ENCODE results near the gene RPL37A.

The RPL37A gene

GRCh38 chr2:216486708-216487107 is 11.9 kb upstream of the RPL37A start:
- ChIA-PET CTCF (no interaction called here), POLR2A (interaction anchor here (0.6 to 1.3 kb wide), 3 partner anchors 12 to 72 kb away, joined by 4 to 5 read pairs (median 5); partner anchors contain the start of gene RPL37A)
- no peaks in the 10 kb centered on the region for H3K4me1 ChIP-seq (ENCODE audit: control insufficient read depth, insufficient read depth, low read length)

GRCh38 chr2:216490061-216490460 is 8.6 kb upstream of the RPL37A start:
- Histone ChIP-seq H3K4me1 (ENCODE audit: control insufficient read depth, insufficient read depth, low read length) (peaks cover 3% of the 10 kb centered on the region; the same call in 1 of the 2 replicates), H3K27ac (ENCODE audit: extremely low read depth, low read depth, low read length) (no peak overlapping the region), H3K9me3 (ENCODE audit: control insufficient read depth, insufficient read depth, low read depth, low read length) (no peaks in the 10 kb centered on the region), H3K36me3 (ENCODE audit: control insufficient read depth in 2 of 2, insufficient read depth in 1 of 2, low read length in 2 of 2) (no peaks in the 10 kb centered on the region), H3K4me3 (ENCODE audit: low read depth, low read length) (no peak overlapping the region)
- ChIA-PET POLR2A (no interaction called here), CTCF (interaction anchor here (0.7 kb wide), 1 partner anchor 1210 kb away, joined by 3 read pairs; no protein-coding TSS in a partner anchor)
- TF ChIP-seq SCRT2 (tag by site-specific recombination; IDR thresholded peaks at IDR 0.05) (peak; percentile 49), ZNF266 (tag by site-specific recombination; IDR thresholded peaks at IDR 0.05; ENCODE audit: low read depth) (no peak), ZBTB8A (tag by site-specific recombination; IDR thresholded peaks at IDR 0.05) (no peak), ZNF660 (tag by site-specific recombination; IDR thresholded peaks at IDR 0.05) (no peak), AEBP2 (tag by site-specific recombination; IDR thresholded peaks at IDR 0.05; ENCODE audit: borderline replicate concordance) (no peak)

More at GRCh38 chr2:216486708-216487107, 11.9 kb upstream of the RPL37A start:
- Histone ChIP-seq H3K36me3 (ENCODE audit: control insufficient read depth in 2 of 2, insufficient read depth in 1 of 2, low read length in 2 of 2) (peaks cover 0 to 16% of the 10 kb centered on the region in 2 experiments; a peak in 2 of 3 replicates), H3K9me3 (ENCODE audit: control insufficient read depth, insufficient read depth, low read depth, low read length) (no peaks in the 10 kb centered on the region), H3K27ac (ENCODE audit: extremely low read depth, low read depth, low read length) (no peak overlapping the region), H3K4me3 (ENCODE audit: low read depth, low read length) (no peak overlapping the region)
- TF ChIP-seq ZNF623 (tag by site-specific recombination; IDR thresholded peaks at IDR 0.05) = no peak
- no peak for TF ChIP-seq ZNF747 (tag by site-specific recombination; IDR thresholded peaks at IDR 0.05)
- TF ChIP-seq ZNF404 (tag by site-specific recombination; IDR thresholded peaks at IDR 0.05) = no peak
- no peak for TF ChIP-seq ZNF114 (tag by site-specific recombination; IDR thresholded peaks at IDR 0.05)
- no peak for TF ChIP-seq ZNF549 (tag by site-specific recombination; IDR thresholded peaks at IDR 0.05)
- no peak for TF ChIP-seq TCF7L2 (IDR thresholded peaks at IDR 0.05; ENCODE audit: borderline replicate concordance, low read depth, low read length)
- no peak for TF ChIP-seq ZBTB11 (tag by site-specific recombination; conservative IDR thresholded peaks at IDR 0.05; ENCODE audit: low read depth)
- no peak for TF ChIP-seq ZNF10 (tag by site-specific recombination; IDR thresholded peaks at IDR 0.05)
- no peak for TF ChIP-seq ZNF146 (tag by site-specific recombination; IDR thresholded peaks at IDR 0.05)
- TF ChIP-seq ZNF174 (tag by site-specific recombination; IDR thresholded peaks at IDR 0.05) = no peak
- TF ChIP-seq ZNF157 (tag by site-specific recombination; IDR thresholded peaks at IDR 0.05) = no peak
- no peak for TF ChIP-seq KLF16 (tag by site-specific recombination; IDR thresholded peaks at IDR 0.05)
- TF ChIP-seq ZNF776 (tag by site-specific recombination; IDR thresholded peaks at IDR 0.05; ENCODE audit: borderline replicate concordance) = no peak
- TF ChIP-seq ZNF133 (tag by site-specific recombination; IDR thresholded peaks at IDR 0.05) = no peak

Measured in HEK293 (cell line).